OCI-LY7 (cell line): ENCODE measurements around the gene EPHA6. TPM values are rescaled to one million over a fixed set of nuclear protein-coding genes. Genes with fewer than 3 reads are reported as not detected.

Experiments used
- BruUV-seq: library from RNA; stranded (reverse); fragments of 400-500 nt; replicated peaks from 2 replicates; lab custom pipeline; 2021; lab: Mats Ljungman, UMichigan
- CTCF ChIA-PET: fragments of 300-600 bp; sonication (Branson Sonifier 250); formaldehyde crosslinking; loops from one replicate; lab custom pipeline; 2022; ENCODE audit warnings: antibody characterized with exemption; ENCODE audit not compliant: unreplicated experiment; lab: Charles Lee
- POLR2A ChIA-PET: fragments of 300-600 bp; sonication (Branson Sonifier 250); formaldehyde crosslinking; loops from one replicate; lab custom pipeline; 2022; ENCODE audit warnings: antibody characterized with exemption; lab: Charles Lee
- DNase-seq: peaks from one replicate; pipeline ENCODE4 v3.0.0-alpha.2; 2015; ENCODE audit warnings: low spot score
- H2AFZ ChIP-seq: fragments of 200-600 bp; sonication (generic), shearing (Covaris generic); 2 replicates; pipeline ENCODE4 v1.6.1; 2014; ENCODE audit warnings: mild to moderate bottlenecking, antibody characterized with exemption, low read length, moderate library complexity
- H3K27ac ChIP-seq: fragments of 200-600 bp; sonication (generic); 2 replicates; pipeline ENCODE4 v1.5.1; 2014; ENCODE audit warnings: mixed run types, low read depth, mild to moderate bottlenecking, moderate library complexity, low read length, inconsistent platforms; ENCODE audit not compliant: poor library complexity, severe bottlenecking
- H3K36me3 ChIP-seq: fragments of 200-600 bp; sonication (generic); 2 replicates; pipeline ENCODE4 v1.6.1; 2014; ENCODE audit warnings: mild to moderate bottlenecking, antibody characterized with exemption, low read length, moderate library complexity, mixed read lengths; ENCODE audit not compliant: insufficient read depth
- H3K4me1 ChIP-seq: fragments of 200-600 bp; sonication (generic); 2 replicates; pipeline ENCODE4 v1.5.1; 2014; ENCODE audit warnings: mild to moderate bottlenecking, low read length; ENCODE audit not compliant: insufficient read depth, poor library complexity, severe bottlenecking
- H3K4me2 ChIP-seq: fragments of 200-600 bp; sonication (generic); 2 replicates; pipeline ENCODE4 v1.6.1; 2014; ENCODE audit warnings: mild to moderate bottlenecking, low read length
- H3K4me3 ChIP-seq: fragments of 200-600 bp; sonication (generic); 2 replicates; pipeline ENCODE4 v1.5.1; 2014; ENCODE audit warnings: mild to moderate bottlenecking, low read depth, low read length; ENCODE audit not compliant: poor library complexity, severe bottlenecking
- H3K79me2 ChIP-seq: fragments of 200-600 bp; sonication (generic); 2 replicates; pipeline ENCODE4 v1.6.1; 2016; ENCODE audit warnings: low read depth, mild to moderate bottlenecking, low read length, moderate library complexity, mixed read lengths; ENCODE audit not compliant: insufficient read depth
- H3K9me2 ChIP-seq: fragments of 200-600 bp; sonication (generic); 2 replicates; pipeline ENCODE4 v1.6.1; 2016; ENCODE audit warnings: mild to moderate bottlenecking, low read length, mixed read lengths; ENCODE audit not compliant: insufficient read depth
- H3K9me3 ChIP-seq: fragments of 200-600 bp; sonication (generic); 2 replicates; pipeline ENCODE4 v1.6.1; 2014; ENCODE audit warnings: mild to moderate bottlenecking, mixed run types, low read length, mixed read lengths
- H4K20me1 ChIP-seq: fragments of 200-600 bp; sonication (generic); 2 replicates; pipeline ENCODE4 v1.6.1; 2014; ENCODE audit warnings: mild to moderate bottlenecking, antibody characterized with exemption, low read length, moderate library complexity, mixed read lengths; ENCODE audit not compliant: insufficient read depth
- EZH2phosphoT487 ChIP-seq: fragments of 200-600 bp; sonication (generic); IDR thresholded peaks from 2 replicates; pipeline ENCODE4 v1.6.1; 2018; ENCODE audit warnings: low read depth, borderline replicate concordance, mild to moderate bottlenecking, mixed run types, antibody characterized with exemption, low read length, moderate library complexity, mixed read lengths
- intact Hi-C: fragments of 100-400 bp; cut with micrococcal nuclease; formaldehyde crosslinking; loops from one replicate; pipeline ENCODE4 v1.10.0; 2022; ENCODE audit not compliant: unreplicated experiment
- total RNA-seq, 2 experiments: library from RNA; depleted of rRNA in 1 of 2; stranded (reverse); fragments of >200 nt in 1 of 2; shearing (Covaris generic) in 1 of 2; gene quantifications; 2 replicates each; pipeline ENCODE4 v1.2.3, GENCODE V29; 2014 to 2022
- TF ChIP-seq, protein P1 (sequence below): fragments of 200-600 bp; sonication (generic); conservative IDR thresholded peaks from 2 replicates; pipeline ENCODE4 v1.5.1; 2014; ENCODE audit warnings: mild to moderate bottlenecking, antibody characterized with exemption, low read length, moderate library complexity, mixed read lengths

Gene EPHA6
- total RNA-seq, 2 experiments from 2014 or later, result not detected

- no peaks in the 10 kb centered on the region for H3K4me1 ChIP-seq
- CTCF ChIA-PET, result no interaction called here
- no peaks in the 10 kb centered on the region for H3K79me2 ChIP-seq
- DNase-seq, result no peak
- POLR2A ChIA-PET, result no interaction called here
- H3K9me2 ChIP-seq, result no peaks in the 10 kb centered on the region
- intact Hi-C loops, result no loop called here
- no peak overlapping the region for H3K27ac ChIP-seq
- no peak overlapping the region for H2AFZ ChIP-seq
- H4K20me1 ChIP-seq, result no peaks in the 10 kb centered on the region
- no peak overlapping the region for H3K4me2 ChIP-seq
- H3K9me3 ChIP-seq, result no peaks in the 10 kb centered on the region
- H3K4me3 ChIP-seq, result no peak overlapping the region
- BruUV-seq, result no TSS peak
- TF ChIP-seq, protein P1, sequence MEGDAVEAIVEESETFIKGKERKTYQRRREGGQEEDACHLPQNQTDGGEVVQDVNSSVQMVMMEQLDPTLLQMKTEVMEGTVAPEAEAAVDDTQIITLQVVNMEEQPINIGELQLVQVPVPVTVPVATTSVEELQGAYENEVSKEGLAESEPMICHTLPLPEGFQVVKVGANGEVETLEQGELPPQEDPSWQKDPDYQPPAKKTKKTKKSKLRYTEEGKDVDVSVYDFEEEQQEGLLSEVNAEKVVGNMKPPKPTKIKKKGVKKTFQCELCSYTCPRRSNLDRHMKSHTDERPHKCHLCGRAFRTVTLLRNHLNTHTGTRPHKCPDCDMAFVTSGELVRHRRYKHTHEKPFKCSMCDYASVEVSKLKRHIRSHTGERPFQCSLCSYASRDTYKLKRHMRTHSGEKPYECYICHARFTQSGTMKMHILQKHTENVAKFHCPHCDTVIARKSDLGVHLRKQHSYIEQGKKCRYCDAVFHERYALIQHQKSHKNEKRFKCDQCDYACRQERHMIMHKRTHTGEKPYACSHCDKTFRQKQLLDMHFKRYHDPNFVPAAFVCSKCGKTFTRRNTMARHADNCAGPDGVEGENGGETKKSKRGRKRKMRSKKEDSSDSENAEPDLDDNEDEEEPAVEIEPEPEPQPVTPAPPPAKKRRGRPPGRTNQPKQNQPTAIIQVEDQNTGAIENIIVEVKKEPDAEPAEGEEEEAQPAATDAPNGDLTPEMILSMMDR, result no peak
- no peak for TF ChIP-seq EZH2phosphoT487
- no peaks in the 10 kb centered on the region for H3K36me3 ChIP-seq
Measured at GRCh38 chr3:96994988-96995387, 180.6 kb downstream of the EPHA6 start.

- ChIA-PET CTCF (no interaction called here), POLR2A (no interaction called here)
- no peak overlapping the region for H3K4me3 ChIP-seq
- no peaks in the 10 kb centered on the region for H3K4me1 ChIP-seq
- intact Hi-C loops, result no loop called here
- no TSS peak for BruUV-seq
- H3K4me2 ChIP-seq, result no peak overlapping the region
- no peaks in the 10 kb centered on the region for H3K79me2 ChIP-seq
- TF ChIP-seq, protein P1, result no peak
- TF ChIP-seq EZH2phosphoT487, result no peak
- H3K36me3 ChIP-seq, result no peaks in the 10 kb centered on the region
- no peak for DNase-seq
- H3K9me3 ChIP-seq, result no peaks in the 10 kb centered on the region
- no peaks in the 10 kb centered on the region for H3K9me2 ChIP-seq
- H2AFZ ChIP-seq, result no peak overlapping the region
- H3K27ac ChIP-seq, result no peak overlapping the region
- H4K20me1 ChIP-seq, result no peaks in the 10 kb centered on the region
Measured at GRCh38 chr3:96996009-96996408, 181.6 kb downstream of the EPHA6 start.

GRCh38 chr3:97001611-97002010 lies 187.2 kb downstream of the EPHA6 start:
- Histone ChIP-seq H3K4me3 (no peak overlapping the region), H3K27ac (no peak overlapping the region), H3K4me2 (no peak overlapping the region), H3K9me3 (no peaks in the 10 kb centered on the region), H3K4me1 (no peaks in the 10 kb centered on the region), H3K36me3 (no peaks in the 10 kb centered on the region), H3K9me2 (no peaks in the 10 kb centered on the region), H4K20me1 (no peaks in the 10 kb centered on the region), H2AFZ (no peak overlapping the region), H3K79me2 (no peaks in the 10 kb centered on the region)
- ChIA-PET POLR2A (no interaction called here), CTCF (no interaction called here)
- DNase-seq, result no peak
- TF ChIP-seq, protein P1, result no peak
- TF ChIP-seq EZH2phosphoT487, result no peak
- intact Hi-C loops, result no loop called here
- BruUV-seq, result no TSS peak
